ENCODE measurements around the gene MFSD2B. TPM values are rescaled to one million over a fixed set of nuclear protein-coding genes. Genes with fewer than 3 reads are reported as not detected.

Gene MFSD2B
- total RNA-seq, 1 donor from 2014 or later: 0.34 TPM

- Histone ChIP-seq H3K4me1 (ENCODE audit: insufficient read depth, low read length) (peaks cover 13% of the 10 kb centered on the region), H3K4me3 (ENCODE audit: insufficient read depth, low read depth, low read length) (peak overlapping the region; percentile 94), H4K20me1 (ENCODE audit: insufficient read depth, low read length) (no peaks in the 10 kb centered on the region), H3K9me3 (ENCODE audit: insufficient read depth, low read depth, low read length) (no peaks in the 10 kb centered on the region), H3K27me3 (ENCODE audit: insufficient read depth, low read length) (no peaks in the 10 kb centered on the region), H2AFZ (ENCODE audit: low read depth, low read length) (peak overlapping the region; percentile 85), H3K4me2 (ENCODE audit: low read length) (peak overlapping the region; percentile 92), H3K79me2 (ENCODE audit: insufficient read depth, low read length) (peaks cover 37% of the 10 kb centered on the region), H3K27ac (ENCODE audit: low read depth, low read length) (peak overlapping the region; percentile 63), H3K9ac (ENCODE audit: low read length) (peak overlapping the region; percentile 94), H3K36me3 (ENCODE audit: insufficient read depth, low read length) (no peaks in the 10 kb centered on the region)
- H3K36me3 Mint-ChIP-seq (ENCODE audit: low read depth, unreplicated experiment): no peaks in the 10 kb centered on the region
- FAIRE-seq (no peak), DNase-seq (ENCODE audit: low read depth) (no peak)
- H3K9me3 Mint-ChIP-seq (ENCODE audit: unreplicated experiment): no peaks in the 10 kb centered on the region
- TF ChIP-seq EZH2 (IDR thresholded peaks at IDR 0.05; ENCODE audit: insufficient read depth, low read length) (no peak), CTCF (IDR thresholded peaks at IDR 0.05; ENCODE audit: insufficient read depth, low read depth, low read length) (no peak)
- H3K4me1 Mint-ChIP-seq (ENCODE audit: low read depth, unreplicated experiment): peaks cover 9% of the 10 kb centered on the region
- H3K27ac Mint-ChIP-seq (ENCODE audit: unreplicated experiment): no peak overlapping the region
- H3K27me3 Mint-ChIP-seq (ENCODE audit: low read depth, unreplicated experiment): no peaks in the 10 kb centered on the region
- peak overlapping the region; percentile 100 for H3K4me3 Mint-ChIP-seq (ENCODE audit: unreplicated experiment)
Measured at GRCh38 chr2:24046599-24046929, 36.7 kb downstream of the MFSD2B start.

- Mint-ChIP-seq H3K4me3 (ENCODE audit: unreplicated experiment) (peak within 1 kb of the TSS; percentile 100), H3K27ac (ENCODE audit: unreplicated experiment) (peak within 1 kb of the TSS; percentile 94), H3K4me1 (ENCODE audit: low read depth, unreplicated experiment) (peaks cover 9% of the 10 kb centered on the region), H3K27me3 (ENCODE audit: low read depth, unreplicated experiment) (no peaks in the 10 kb centered on the region), H3K36me3 (ENCODE audit: low read depth, unreplicated experiment) (no peaks in the 10 kb centered on the region), H3K9me3 (ENCODE audit: unreplicated experiment) (no peaks in the 10 kb centered on the region)
- Histone ChIP-seq H3K36me3 (ENCODE audit: insufficient read depth, low read length) (no peaks in the 10 kb centered on the region), H3K4me3 (ENCODE audit: insufficient read depth, low read depth, low read length) (peak within 1 kb of the TSS; percentile 94), H3K27me3 (ENCODE audit: insufficient read depth, low read length) (no peaks in the 10 kb centered on the region), H2AFZ (ENCODE audit: low read depth, low read length) (peak within 1 kb of the TSS; percentile 85), H3K4me1 (ENCODE audit: insufficient read depth, low read length) (peaks cover 13% of the 10 kb centered on the region), H3K4me2 (ENCODE audit: low read length) (peak within 1 kb of the TSS; percentile 92), H3K79me2 (ENCODE audit: insufficient read depth, low read length) (peaks cover 37% of the 10 kb centered on the region), H4K20me1 (ENCODE audit: insufficient read depth, low read length) (no peaks in the 10 kb centered on the region), H3K9me3 (ENCODE audit: insufficient read depth, low read depth, low read length) (no peaks in the 10 kb centered on the region), H3K27ac (ENCODE audit: low read depth, low read length) (peak within 1 kb of the TSS; percentile 63), H3K9ac (ENCODE audit: low read length) (peak within 1 kb of the TSS; percentile 94)
- TF ChIP-seq EZH2 (IDR thresholded peaks at IDR 0.05; ENCODE audit: insufficient read depth, low read length) (no peak), CTCF (IDR thresholded peaks at IDR 0.05; ENCODE audit: insufficient read depth, low read depth, low read length) (no peak)
- peak; percentile 99 for DNase-seq (ENCODE audit: low read depth)
- FAIRE-seq: peak; percentile 80
Measured at GRCh38 chr2:24046930-24047702, 37.2 kb downstream of the MFSD2B start, which contains the start of gene WDCP. Gene WDCP (minus strand): TSS chr2:24047391. CDS start chr2:24039494, 7,897 bp downstream.

GRCh38 chr2:24047703-24048033 is 37.8 kb downstream of the MFSD2B start:
- no peaks in the 10 kb centered on the region for H3K27me3 ChIP-seq (ENCODE audit: insufficient read depth, low read length)
- no peak overlapping the region for H3K9ac ChIP-seq (ENCODE audit: low read length)
- H4K20me1 ChIP-seq (ENCODE audit: insufficient read depth, low read length): no peaks in the 10 kb centered on the region
- no peak overlapping the region for H3K27ac ChIP-seq (ENCODE audit: low read depth, low read length)
- Mint-ChIP-seq H3K9me3 (ENCODE audit: unreplicated experiment) (no peaks in the 10 kb centered on the region), H3K27ac (ENCODE audit: unreplicated experiment) (peak overlapping the region; percentile 94), H3K27me3 (ENCODE audit: low read depth, unreplicated experiment) (no peaks in the 10 kb centered on the region), H3K36me3 (ENCODE audit: low read depth, unreplicated experiment) (no peaks in the 10 kb centered on the region), H3K4me3 (ENCODE audit: unreplicated experiment) (peak overlapping the region; percentile 100), H3K4me1 (ENCODE audit: low read depth, unreplicated experiment) (peaks cover 9% of the 10 kb centered on the region)
- no peaks in the 10 kb centered on the region for H3K9me3 ChIP-seq (ENCODE audit: insufficient read depth, low read depth, low read length)
- H3K79me2 ChIP-seq (ENCODE audit: insufficient read depth, low read length): peaks cover 37% of the 10 kb centered on the region
- peaks cover 13% of the 10 kb centered on the region for H3K4me1 ChIP-seq (ENCODE audit: insufficient read depth, low read length)
- DNase-seq (ENCODE audit: low read depth) (no peak), FAIRE-seq (no peak)
- H3K4me2 ChIP-seq (ENCODE audit: low read length): peak overlapping the region; percentile 92
- TF ChIP-seq CTCF (IDR thresholded peaks at IDR 0.05; ENCODE audit: insufficient read depth, low read depth, low read length) (no peak), EZH2 (IDR thresholded peaks at IDR 0.05; ENCODE audit: insufficient read depth, low read length) (no peak)
- no peak overlapping the region for H3K4me3 ChIP-seq (ENCODE audit: insufficient read depth, low read depth, low read length)
- no peaks in the 10 kb centered on the region for H3K36me3 ChIP-seq (ENCODE audit: insufficient read depth, low read length)
- peak overlapping the region; percentile 68 for H2AFZ ChIP-seq (ENCODE audit: low read depth, low read length)
